Endothelial cell of hepatic sinusoid (primary cell): ENCODE results near the gene DST.
"Not testable (repeated sequence)": the region's sequence is repeated elsewhere in the genome, so short reads cannot be mapped to it uniquely, and the experiment has no call there.

Experiments
- in situ Hi-C: cut with HindIII; loops from 2 replicates; pipeline ENCODE4 v1.10.0; 2017; ENCODE audit warnings: low sequenced_read_pairs

DST gene

GRCh38 chr6:56521976-56522375, 120.7 kb downstream of the DST start:
- in situ Hi-C loops: no loop called here

- in situ Hi-C loops: no loop called here
Measured at GRCh38 chr6:56521454-56521853, 121.2 kb downstream of the DST start.

- in situ Hi-C loops: no loop called here
Measured at GRCh38 chr6:56520218-56520617, 122.5 kb downstream of the DST start.

- in situ Hi-C loops: no loop called here
Measured at GRCh38 chr6:56518995-56519767, 123.5 kb downstream of the DST start.

- in situ Hi-C loops: no loop called here
Measured at GRCh38 chr6:56517155-56517745, 125.4 kb downstream of the DST start.

GRCh38 chr6:56516003-56516402, 126.7 kb downstream of the DST start:
- in situ Hi-C loops: no loop called here

DNA sequence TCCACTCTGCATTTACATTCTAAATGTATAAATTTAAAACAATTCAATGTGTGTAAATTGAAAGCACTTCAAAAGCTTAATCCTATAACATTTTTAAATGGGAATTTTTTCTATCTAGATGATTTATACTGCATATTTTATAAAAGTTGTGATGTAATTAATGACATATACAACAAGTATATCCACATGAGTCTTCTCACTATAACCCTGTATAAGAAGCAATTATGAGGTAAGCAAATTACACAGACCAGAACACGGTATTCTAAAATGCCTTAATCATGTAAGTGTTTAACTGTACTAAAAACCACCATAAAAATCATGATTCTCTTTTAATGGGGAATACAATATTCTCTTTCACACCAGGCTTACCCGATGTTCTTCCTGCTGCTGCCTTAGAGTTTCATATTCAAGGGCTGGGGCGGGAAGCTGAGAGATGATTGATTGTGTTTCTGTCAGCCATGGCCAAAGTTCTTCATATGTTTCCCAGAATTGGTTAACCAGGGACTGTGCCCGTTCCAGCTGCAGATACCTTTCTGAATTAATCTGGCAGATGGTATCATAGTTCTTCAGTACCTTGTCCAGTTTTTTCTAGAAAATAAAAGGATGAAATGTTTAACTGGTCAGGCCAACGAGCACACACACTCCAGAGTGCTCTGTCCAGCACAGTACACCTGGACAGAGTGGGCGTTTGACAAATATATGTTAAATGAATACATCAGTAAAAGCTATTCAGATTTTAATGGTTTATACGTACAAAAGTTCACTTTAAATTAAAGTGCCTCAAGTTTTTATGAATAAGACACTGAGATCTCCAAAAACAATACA, 127.4 kb downstream of the DST start:
- in situ Hi-C loops: no loop called here

DNA sequence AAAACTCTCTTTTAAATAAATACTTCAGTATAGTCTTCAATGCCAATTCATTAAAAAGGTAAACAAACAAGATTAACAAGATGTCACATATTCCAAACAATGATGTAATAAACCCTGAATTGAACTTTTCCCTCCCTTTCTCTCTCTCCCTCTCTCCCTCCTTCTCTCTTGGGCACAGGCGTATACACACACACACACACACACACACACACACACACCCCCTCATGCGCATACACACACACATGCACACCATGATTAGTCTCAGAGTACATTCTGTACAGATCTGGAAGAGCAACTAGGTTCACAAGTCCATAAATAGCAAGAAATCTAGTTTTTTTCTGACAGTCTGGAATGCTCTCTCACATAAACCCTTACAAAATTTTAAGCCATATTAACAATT, 128.3 kb downstream of the DST start:
- in situ Hi-C loops: no loop called here

GRCh38 chr6:56513631-56514030, 129.1 kb downstream of the DST start:
- in situ Hi-C loops: no loop called here

GRCh38 chr6:56511591-56511990, 131.1 kb downstream of the DST start:
- in situ Hi-C loops: no loop called here

GRCh38 chr6:56510984-56511531, 131.6 kb downstream of the DST start:
- in situ Hi-C loops: no loop called here

GRCh38 chr6:56509031-56509430, 133.7 kb downstream of the DST start:
- in situ Hi-C loops: no loop called here

- in situ Hi-C loops: no loop called here
Measured at GRCh38 chr6:56507517-56507916, 135.2 kb downstream of the DST start.

- in situ Hi-C loops: no loop called here
Measured at GRCh38 chr6:56505512-56506260, 137.0 kb downstream of the DST start.

- in situ Hi-C loops: no loop called here
Measured at GRCh38 chr6:56501993-56502392, 140.7 kb downstream of the DST start.

DNA sequence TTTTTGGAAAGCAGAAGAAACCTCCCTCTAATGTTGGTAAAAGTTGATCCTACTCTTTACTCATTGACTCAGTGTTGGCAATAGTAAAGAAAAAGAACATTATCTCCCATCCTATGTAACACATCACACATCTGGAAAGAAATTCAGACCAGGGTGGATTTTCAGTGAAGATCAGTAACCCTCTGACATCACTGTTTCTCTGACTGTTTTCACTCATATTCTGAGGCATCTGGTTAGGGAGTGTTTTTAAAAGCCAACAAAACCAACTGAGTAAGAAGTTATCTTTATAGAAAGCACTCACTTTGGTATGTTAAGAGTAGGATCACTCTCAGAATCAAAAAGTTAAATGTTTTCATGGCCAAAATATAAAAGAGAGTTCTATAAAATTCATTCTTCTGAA, 143.6 kb downstream of the DST start:
- in situ Hi-C loops: no loop called here

GRCh38 chr6:56497691-56498090, 145.0 kb downstream of the DST start:
- in situ Hi-C loops: no loop called here

GRCh38 chr6:56497240-56497639, 145.4 kb downstream of the DST start:
- in situ Hi-C loops: no loop called here

DNA sequence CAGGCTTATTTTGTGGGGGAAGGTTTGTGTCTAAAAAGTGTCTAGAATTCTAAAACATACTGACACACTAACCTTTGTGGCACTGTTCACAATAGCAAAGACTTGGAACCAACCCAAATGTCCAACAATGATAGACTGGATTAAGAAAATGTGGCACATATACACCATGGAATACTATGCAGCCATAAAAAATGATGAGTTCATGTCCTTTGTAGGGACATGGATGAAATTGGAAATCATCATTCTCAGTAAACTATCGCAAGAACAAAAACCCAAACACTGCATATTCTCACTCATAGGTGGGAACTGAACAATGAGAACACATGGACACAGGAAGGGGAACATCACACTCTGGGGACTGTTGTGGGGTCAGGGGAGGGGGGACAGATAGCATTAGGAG, 146.0 kb downstream of the DST start:
- in situ Hi-C loops: not testable (repeated sequence)

- in situ Hi-C loops: no loop called here
Measured at GRCh38 chr6:56495654-56496053, 147.0 kb downstream of the DST start.
